ENCODE results near the gene GNG12.
A peak's percentile ranks its signal among the peaks of the same experiment; 100 is the strongest.

Gene GNG12

GRCh38 chr1:67724928-67725560 lies 108.2 kb downstream of the GNG12 start:
- no peak for DNase-seq

- no peak for DNase-seq
These were observed 109.6 kb downstream of the GNG12 start for GRCh38 chr1:67723620-67724019.

DNA sequence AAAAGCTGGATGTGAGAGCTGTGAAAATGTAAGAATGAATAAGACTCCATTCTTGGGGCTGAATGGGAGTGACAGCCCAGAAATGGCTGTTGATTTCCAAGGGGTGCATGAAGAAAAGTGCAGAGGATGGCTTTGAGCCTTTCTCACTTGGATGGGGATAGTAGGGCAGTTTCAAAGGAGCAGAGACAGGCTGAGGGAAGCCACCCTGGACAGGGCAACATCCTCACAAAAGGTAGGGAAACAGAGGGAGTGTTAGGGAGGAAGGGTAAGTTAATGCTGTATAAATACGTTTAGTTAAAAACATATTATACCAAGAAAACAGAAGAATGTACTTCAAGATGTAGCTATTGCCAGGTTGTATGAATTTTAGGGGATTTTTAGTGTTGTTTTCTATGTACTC lies 110.1 kb downstream of the GNG12 start:
- DNase-seq: no peak

- no peak for DNase-seq
These were observed 110.8 kb downstream of the GNG12 start for GRCh38 chr1:67722292-67722944.

GRCh38 chr1:67721650-67722291 lies 111.5 kb downstream of the GNG12 start:
- DNase-seq: no peak

- no peak for DNase-seq
These were observed 112.2 kb downstream of the GNG12 start for GRCh38 chr1:67721112-67721511.

DNA sequence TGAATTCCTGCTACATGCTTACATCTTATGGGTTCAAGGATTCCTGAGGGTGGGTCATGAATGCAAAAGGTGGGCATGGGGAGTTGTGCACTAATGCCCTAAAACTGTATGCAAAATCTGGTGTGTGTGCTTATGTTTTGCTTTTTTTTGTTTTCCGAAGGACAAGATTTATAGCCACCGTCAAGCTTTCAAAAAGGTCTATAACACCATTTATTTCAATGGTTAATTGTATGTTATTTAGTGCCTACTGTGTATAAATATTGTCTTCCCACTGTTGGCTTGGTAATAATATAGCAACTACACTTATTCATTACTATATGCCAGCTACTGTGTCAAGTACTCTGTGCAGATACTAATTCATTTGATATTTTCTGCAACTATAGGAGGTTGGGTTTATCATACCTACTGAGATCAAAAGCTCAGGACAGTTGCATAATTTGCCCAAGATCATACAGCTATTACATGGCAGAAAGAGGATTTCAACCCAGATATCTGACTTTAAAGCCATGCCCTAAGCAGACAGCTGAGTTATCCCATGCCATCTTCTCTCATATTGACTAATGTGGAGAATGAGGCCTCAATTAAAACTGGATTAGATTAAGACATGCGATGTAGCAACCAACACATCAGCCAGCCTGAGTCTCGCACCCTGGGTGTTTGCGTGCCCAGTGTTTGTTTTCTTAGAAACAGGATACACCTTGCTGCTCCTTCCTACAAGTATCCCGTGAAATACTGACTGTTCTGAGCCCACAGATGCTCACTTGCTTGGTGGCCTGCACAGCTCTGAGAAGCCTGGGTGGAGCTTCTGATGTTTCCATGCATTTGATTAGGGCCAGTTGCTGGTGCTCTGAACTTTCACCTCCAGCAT lies 113.7 kb downstream of the GNG12 start:
- no peak for DNase-seq

GRCh38 chr1:67717876-67718275 lies 115.4 kb downstream of the GNG12 start:
- no peak for DNase-seq

GRCh38 chr1:67716800-67717199 lies 116.5 kb downstream of the GNG12 start:
- no peak for DNase-seq

DNA sequence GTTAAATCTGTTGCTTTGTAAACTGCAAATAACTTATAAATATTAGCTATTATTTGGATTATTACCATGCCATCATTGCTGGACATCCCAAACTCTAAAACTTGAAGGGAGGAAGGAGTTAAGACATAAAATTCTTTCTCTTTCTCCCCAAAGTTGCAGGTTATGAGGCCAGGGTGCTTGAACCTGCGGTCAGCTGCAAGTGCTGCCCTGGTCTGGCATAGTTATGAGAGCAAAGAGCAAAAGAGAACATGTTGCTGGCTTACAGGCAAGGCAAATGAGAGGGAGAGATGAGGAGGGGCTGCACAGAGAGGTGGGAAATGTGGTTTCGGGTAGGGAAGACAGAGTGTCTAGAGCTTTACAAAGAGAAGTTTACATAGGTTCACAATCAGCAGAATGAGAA lies 117.4 kb downstream of the GNG12 start:
- no peak for DNase-seq

DNA sequence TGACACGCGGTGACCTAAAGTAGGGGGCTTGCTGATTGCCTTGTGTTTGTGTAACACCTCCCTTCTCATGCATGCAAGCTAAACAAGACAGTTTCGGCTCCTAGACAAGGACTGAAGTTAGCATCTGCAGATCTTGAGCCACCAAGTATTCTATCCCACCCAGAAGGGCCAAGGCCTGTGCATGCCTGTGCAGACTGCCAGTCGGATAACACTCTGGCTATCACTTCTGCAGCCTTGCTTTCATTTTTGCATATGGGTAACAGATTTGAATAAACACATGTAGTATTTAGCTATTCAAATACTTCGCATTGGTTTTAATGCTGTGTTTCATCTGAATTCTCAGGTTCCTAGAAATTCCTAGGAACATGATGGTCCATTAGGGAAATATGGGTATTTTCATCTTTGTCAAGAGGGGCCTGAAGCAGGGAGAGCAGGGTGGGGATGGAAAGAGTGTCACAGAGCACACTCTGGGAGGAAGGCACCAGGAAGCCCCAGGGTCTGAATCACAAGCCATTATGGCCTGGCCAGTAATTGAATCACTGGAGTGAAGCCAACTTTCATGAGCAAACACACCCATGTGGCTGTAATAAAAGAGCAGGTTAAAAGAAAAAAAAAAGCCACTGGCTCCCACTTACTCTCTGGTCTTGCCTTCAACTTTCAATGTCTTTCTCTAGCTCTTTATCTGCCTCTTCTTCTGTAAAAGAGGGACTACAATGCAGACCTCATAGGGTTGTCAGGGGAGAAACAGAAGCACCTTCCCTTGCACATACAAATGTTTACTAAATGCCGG lies 120.0 kb downstream of the GNG12 start:
- DNase-seq: peak; percentile 82

DNA sequence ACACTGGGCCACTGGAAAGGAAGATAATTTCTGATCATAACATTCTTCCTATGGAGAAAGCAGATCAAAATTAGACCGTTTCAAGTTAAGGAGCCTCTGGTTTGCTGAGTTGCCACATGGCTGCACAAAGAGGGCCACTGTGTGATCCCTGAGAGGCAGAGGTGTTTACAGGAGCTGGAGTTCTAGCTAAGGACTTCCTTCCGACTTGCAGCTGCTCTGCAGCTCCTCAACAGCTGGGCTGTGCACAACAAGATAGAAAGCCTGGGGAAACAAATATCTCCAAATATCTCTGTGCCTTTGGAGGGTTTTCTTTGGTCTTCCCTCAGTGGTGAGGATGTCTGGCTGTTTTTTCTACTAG lies 121.4 kb downstream of the GNG12 start:
- no peak for DNase-seq

DNA sequence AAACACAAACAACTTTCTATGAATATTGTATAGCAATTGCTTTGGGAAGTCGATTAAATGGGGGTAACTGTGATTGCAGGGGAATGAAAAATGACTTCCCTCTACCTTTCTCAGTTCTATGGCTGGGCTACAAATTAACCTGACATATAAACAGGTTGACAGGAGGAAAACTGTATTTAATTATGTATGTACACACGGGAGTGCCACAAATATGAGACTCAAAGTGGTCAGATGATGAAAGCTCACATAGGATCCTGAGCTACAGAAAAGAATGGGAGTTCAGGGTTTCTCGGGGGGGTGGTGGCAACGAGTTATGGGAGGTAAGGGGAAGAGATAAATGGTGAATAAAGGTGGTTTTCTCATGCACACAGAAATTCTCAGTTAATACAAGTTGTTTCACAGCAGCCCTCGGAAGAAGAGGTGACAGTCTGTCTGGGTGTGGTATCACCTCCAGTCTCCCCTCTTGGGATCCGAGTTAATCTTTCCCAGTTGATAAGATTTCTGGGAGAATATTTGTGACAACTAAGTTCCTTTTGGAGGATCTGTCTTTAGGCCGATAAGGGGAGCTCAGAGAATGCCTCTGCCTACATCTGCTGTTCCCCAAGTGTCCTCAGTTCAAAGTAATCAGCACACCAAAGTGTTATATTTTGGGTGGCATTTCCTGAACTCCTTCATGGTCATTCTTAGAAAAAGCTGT lies 122.0 kb downstream of the GNG12 start:
- DNase-seq: no peak

- DNase-seq: no peak
These were observed 122.8 kb downstream of the GNG12 start for GRCh38 chr1:67710417-67710816.

GRCh38 chr1:67708606-67709005 lies 124.7 kb downstream of the GNG12 start:
- DNase-seq: no peak

DNA sequence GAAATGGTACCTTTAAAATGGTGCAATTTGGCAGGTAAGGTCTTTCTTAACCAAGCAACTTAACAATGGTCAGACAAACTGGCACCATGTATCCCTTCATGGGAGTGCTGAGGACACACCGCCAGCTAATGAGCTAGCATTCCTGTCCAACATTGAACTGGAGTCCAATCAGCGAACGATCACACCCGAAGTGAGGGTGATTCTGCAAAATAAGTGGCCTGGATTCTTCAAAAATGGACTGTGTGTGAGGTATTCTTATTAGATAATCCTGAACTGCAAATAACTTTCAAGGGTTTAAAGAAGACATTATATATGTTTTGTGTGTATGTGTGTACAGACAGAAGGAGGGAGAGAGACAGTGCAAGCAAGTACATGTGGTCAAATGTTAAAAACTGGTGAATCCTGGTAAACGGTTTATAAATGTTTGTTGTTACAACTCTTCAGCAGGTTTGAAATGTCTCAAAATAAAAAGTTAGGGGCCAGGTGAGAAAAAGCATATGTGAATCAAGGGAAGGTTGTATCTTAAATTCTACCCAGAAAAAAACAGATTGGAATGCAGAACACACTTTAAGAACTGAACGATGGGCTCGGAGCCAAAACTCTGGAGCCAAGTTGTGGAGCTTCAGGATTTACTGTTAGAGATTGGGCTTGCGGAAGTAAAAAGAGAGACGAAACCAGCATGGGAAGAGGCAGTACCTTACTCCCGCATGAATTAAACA lies 127.4 kb downstream of the GNG12 start:
- no peak for DNase-seq

DNA sequence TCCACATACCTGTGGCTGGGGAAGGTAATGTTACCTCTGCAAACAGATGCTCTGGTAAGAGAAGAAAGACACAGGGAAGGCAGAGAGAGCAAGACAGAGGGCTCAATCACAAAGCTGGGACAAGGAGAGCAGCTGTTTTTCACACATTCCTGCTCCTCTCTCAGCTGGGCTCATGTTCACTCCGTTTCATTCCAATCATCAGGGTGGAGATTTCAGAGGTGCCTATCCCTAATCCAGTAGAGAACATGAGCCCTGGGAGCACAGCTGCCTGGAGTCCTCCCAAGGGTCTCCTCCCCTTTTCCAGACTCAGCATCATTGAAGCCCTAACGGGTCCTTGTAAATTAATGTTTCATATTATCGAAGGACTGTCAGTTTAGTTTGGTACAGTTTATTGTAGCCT lies 128.9 kb downstream of the GNG12 start:
- no peak for DNase-seq

DNA sequence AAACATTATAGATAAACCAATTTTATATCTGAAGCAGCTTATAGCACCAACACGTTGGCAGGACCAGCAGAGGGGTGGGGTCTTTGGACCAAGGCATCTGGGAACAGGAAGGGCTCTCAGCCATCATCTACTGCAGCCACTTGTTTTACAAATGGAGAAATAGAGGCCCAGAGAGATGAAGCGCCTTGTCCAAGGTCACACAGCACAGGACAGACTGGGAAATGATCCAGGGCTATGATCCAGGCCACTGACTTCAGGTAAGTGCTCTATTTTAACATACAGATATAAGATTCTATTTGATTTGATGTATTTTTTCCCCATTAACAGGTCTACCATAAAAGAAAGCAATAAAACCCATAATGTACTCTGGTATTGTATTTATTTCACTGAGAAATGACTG lies 131.4 kb downstream of the GNG12 start:
- DNase-seq: no peak

DNA sequence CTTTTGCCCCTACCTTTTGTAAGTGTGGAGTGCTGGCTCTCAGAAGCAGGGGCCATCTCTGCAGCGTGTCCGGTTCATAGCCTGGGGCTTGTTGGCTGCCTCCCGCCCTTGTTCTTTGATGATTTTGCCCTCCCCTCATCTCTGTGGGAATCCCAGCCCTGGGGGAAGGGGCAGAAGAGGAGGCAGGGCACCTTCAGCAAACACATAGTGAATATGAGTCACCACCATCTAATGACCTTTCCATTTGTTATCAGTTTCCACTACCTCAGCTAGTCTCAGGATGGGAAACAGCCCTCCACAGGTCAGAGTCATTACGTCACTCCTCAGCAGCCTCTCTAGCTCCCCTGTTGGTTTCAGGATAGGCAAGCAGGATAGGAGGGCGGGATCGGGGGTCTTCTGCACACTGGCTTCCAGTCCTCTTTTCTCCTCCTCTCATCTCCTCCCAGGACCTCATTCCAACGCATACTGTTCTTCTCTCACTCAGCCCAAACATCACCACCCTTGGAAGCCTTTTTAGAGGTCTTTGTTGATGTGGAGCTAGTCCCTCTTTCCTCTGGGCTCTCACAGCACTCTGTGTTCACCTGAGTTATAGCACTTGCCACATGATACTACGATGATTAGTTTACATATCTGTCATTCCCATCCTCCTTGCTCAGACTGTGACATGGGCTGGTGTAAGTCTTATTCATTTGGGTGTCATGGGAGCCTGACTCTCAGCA lies 132.4 kb downstream of the GNG12 start:
- no peak for DNase-seq

GRCh38 chr1:67700220-67700619 lies 133.0 kb downstream of the GNG12 start:
- DNase-seq: no peak

GRCh38 chr1:67696708-67697107 lies 136.6 kb downstream of the GNG12 start:
- no peak for DNase-seq
